Measurements from ENCODE around the gene TMEM59L. TPM values are rescaled to one million over a fixed set of nuclear protein-coding genes. Genes with fewer than 3 reads are reported as not detected.

TMEM59L gene
- total and polyA plus RNA-seq, 2 of the 4 experiments (the other 2 are of a cell fraction), result under 0.01 to 5.9 TPM

- H3K18ac ChIP-seq (ENCODE audit: low read depth, low read length), result no peak overlapping the region
- no peaks in the 10 kb centered on the region for H3K27me3 ChIP-seq (ENCODE audit: control insufficient read depth, insufficient read depth, low read length)
- intact Hi-C loops (cut with micrococcal nuclease) (no loop called here), in situ Hi-C loops (cut with MboI; ENCODE audit: low sequenced_read_pairs) (no loop called here), dilution Hi-C loops (cut with HindIII; ENCODE audit: low sequenced_read_pairs, unreplicated experiment) (no loop called here)
- CTCF ChIA-PET, result no interaction called here
- no peak overlapping the region for H4K5ac ChIP-seq (ENCODE audit: low read depth, low read length)
- H4K91ac ChIP-seq (ENCODE audit: insufficient read depth, low read depth, low read length), result no peak overlapping the region
- TF ChIP-seq, protein P1, sequence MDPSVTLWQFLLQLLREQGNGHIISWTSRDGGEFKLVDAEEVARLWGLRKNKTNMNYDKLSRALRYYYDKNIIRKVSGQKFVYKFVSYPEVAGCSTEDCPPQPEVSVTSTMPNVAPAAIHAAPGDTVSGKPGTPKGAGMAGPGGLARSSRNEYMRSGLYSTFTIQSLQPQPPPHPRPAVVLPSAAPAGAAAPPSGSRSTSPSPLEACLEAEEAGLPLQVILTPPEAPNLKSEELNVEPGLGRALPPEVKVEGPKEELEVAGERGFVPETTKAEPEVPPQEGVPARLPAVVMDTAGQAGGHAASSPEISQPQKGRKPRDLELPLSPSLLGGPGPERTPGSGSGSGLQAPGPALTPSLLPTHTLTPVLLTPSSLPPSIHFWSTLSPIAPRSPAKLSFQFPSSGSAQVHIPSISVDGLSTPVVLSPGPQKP (IDR thresholded peaks at IDR 0.05; ENCODE audit: borderline replicate concordance, low read depth, low read length), result no peak
- TF ChIP-seq RFX5 (IDR thresholded peaks at IDR 0.05; ENCODE audit: low read depth, low read length) (no peak), CEBPB (IDR thresholded peaks at IDR 0.05; ENCODE audit: low read depth, low read length) (no peak), MXI1 (IDR thresholded peaks at IDR 0.05; ENCODE audit: borderline replicate concordance, low read depth, low read length) (no peak), BHLHE40 (IDR thresholded peaks at IDR 0.05; ENCODE audit: low read depth, low read length) (no peak), RCOR1 (IDR thresholded peaks at IDR 0.05; ENCODE audit: insufficient replicate concordance, low read length) (no peak), CHD1 (IDR thresholded peaks at IDR 0.05; ENCODE audit: low read depth, low read length) (no peak), FOS (IDR thresholded peaks at IDR 0.05; ENCODE audit: low read depth, low read length) (no peak)
- TF ChIP-seq, protein P2, sequence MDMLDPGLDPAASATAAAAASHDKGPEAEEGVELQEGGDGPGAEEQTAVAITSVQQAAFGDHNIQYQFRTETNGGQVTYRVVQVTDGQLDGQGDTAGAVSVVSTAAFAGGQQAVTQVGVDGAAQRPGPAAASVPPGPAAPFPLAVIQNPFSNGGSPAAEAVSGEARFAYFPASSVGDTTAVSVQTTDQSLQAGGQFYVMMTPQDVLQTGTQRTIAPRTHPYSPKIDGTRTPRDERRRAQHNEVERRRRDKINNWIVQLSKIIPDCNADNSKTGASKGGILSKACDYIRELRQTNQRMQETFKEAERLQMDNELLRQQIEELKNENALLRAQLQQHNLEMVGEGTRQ (IDR thresholded peaks at IDR 0.05; ENCODE audit: low read depth, low read length), result no peak
- H2BK20ac ChIP-seq (ENCODE audit: low read depth, low read length), result no peak overlapping the region
- H3K4ac ChIP-seq (ENCODE audit: low read depth, low read length), result no peak overlapping the region; the same call in 1 of the 2 replicates
- ATAC-seq (ENCODE audit: low read depth) (no peak), DNase-seq (no peak)
- no peak overlapping the region for H3K14ac ChIP-seq (replicated peaks; ENCODE audit: low read depth, low read length)
- H3K9me3 ChIP-seq (ENCODE audit: control insufficient read depth, insufficient read depth, low read length), result no peaks in the 10 kb centered on the region
- H3K27ac ChIP-seq (ENCODE audit: insufficient read depth, low read length), result no peak overlapping the region
- BruUV-seq (replicated peaks), result no TSS peak
- peaks cover 7% of the 10 kb centered on the region for H4K20me1 ChIP-seq (ENCODE audit: insufficient read depth, low read length)
- H3K36me3 ChIP-seq (ENCODE audit: control insufficient read depth, insufficient read depth, low read length), result no peaks in the 10 kb centered on the region
- H3K79me1 ChIP-seq (ENCODE audit: low read depth in 1 of 2, low read length in 2 of 2), result peaks cover 23 to 53% of the 10 kb centered on the region in 2 experiments
- no peak overlapping the region for H3K4me3 ChIP-seq (ENCODE audit: insufficient read depth, low read depth, low read length)
- H3K23ac ChIP-seq (ENCODE audit: low read depth, low read length), result no peak overlapping the region
- POLR2A ChIA-PET (ENCODE audit: unreplicated experiment), result interaction anchor here (0.6 kb wide), 1 partner anchor 25 kb away, joined by 3 read pairs; no protein-coding TSS in a partner anchor
- H2BK15ac ChIP-seq (ENCODE audit: low read depth, low read length), result no peak overlapping the region
- H2AK5ac ChIP-seq (ENCODE audit: low read depth, low read length), result peak overlapping the region; percentile 70; the same call in 1 of the 2 replicates
- H2AFZ ChIP-seq (replicated peaks; ENCODE audit: low read length, poor library complexity), result no peak overlapping the region
- no peak overlapping the region for H2BK5ac ChIP-seq (ENCODE audit: low read depth, low read length, poor library complexity, severe bottlenecking)
- H2BK120ac ChIP-seq (ENCODE audit: low read depth, low read length), result no peak overlapping the region
- peak overlapping the region; percentile 5 for H2AK9ac ChIP-seq (replicated peaks; ENCODE audit: low read depth, low read length, poor library complexity)
- WGBS, 2 experiments (ENCODE audit: extremely low coverage in 2 of 2, insufficient read length in 1 of 2), result 97% methylated on average over 6 of the region's 13 CpGs; no CpG with 5 or more reads in 1 of the 2 experiments
- H3K56ac ChIP-seq (ENCODE audit: extremely low read depth, insufficient read depth, low read length), result no peak overlapping the region
- H3K9me1 ChIP-seq (ENCODE audit: insufficient read depth, low read length), result peaks cover 28% of the 10 kb centered on the region
- H3K4me2 ChIP-seq (ENCODE audit: low read depth, low read length), result no peak overlapping the region
- H4K8ac ChIP-seq (ENCODE audit: low read depth in 2 of 2, low read length in 2 of 2), result no peak overlapping the region
- peaks cover 41% of the 10 kb centered on the region for H3K4me1 ChIP-seq (ENCODE audit: control insufficient read depth, insufficient read depth, low read length)
- H3K9ac ChIP-seq (ENCODE audit: low read depth, low read length), result no peak overlapping the region
These were observed 42.6 kb downstream of the TMEM59L start for GRCh38 chr19:18655173-18655844.

Data from IMR-90 (cell line).